Esophagus muscularis mucosa (tissue), 4 donors: ENCODE measurements around the gene LHPP.

ENCODE experiments used
- EP300 ChIP-seq: sonication (generic); formaldehyde crosslinking; IDR thresholded peaks from one replicate; pipeline ENCODE4 v1.6.1; 2017; ENCODE audit warnings: antibody characterized with exemption
- POLR2A ChIP-seq: fragments of 450-650 bp; IDR thresholded peaks from one replicate; pipeline ENCODE4 v1.6.1; 2017; ENCODE audit warnings: antibody characterized with exemption, moderate library complexity, mild to moderate bottlenecking, low read depth
- TF ChIP-seq, protein P1 (sequence below), 3 experiments: fragments of 200-600 bp in 2 of 3; fragments of 450-650 bp in 1 of 3; sonication (generic) in 2 of 3; IDR thresholded peaks; one replicate each; pipeline ENCODE4 v1.5.1; 2017 to 2019; ENCODE audit warnings: antibody characterized with exemption in 3 of 3, mild to moderate bottlenecking in 2 of 3, moderate library complexity in 1 of 3

DNA sequence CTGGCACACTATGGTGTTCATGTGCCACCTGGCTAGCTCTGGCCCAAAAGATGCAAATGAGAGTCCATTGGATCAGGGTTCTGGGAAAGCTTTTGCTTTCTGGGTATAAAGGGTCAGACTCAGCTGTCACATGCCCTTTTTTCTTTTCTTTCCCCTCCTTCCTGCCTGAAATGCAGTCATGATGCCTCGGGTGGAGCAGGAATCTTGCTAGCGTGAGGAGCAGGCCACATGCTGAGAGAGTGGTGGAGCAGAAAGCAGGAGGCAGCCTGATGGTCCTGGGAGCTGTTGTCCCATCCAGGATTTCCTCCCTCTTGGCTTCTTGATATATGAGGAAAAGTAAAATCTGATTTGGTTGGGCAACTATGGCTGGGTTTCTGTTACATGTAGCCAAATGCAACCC, 2.7 kb upstream of the LHPP start:
- TF ChIP-seq, protein P1, sequence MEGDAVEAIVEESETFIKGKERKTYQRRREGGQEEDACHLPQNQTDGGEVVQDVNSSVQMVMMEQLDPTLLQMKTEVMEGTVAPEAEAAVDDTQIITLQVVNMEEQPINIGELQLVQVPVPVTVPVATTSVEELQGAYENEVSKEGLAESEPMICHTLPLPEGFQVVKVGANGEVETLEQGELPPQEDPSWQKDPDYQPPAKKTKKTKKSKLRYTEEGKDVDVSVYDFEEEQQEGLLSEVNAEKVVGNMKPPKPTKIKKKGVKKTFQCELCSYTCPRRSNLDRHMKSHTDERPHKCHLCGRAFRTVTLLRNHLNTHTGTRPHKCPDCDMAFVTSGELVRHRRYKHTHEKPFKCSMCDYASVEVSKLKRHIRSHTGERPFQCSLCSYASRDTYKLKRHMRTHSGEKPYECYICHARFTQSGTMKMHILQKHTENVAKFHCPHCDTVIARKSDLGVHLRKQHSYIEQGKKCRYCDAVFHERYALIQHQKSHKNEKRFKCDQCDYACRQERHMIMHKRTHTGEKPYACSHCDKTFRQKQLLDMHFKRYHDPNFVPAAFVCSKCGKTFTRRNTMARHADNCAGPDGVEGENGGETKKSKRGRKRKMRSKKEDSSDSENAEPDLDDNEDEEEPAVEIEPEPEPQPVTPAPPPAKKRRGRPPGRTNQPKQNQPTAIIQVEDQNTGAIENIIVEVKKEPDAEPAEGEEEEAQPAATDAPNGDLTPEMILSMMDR (IDR thresholded peaks at IDR 0.05) = no peak
- TF ChIP-seq EP300 = no peak
- no peak for TF ChIP-seq POLR2A
